HepG2 (cell line): ENCODE data around the gene ASB9. TPM values are rescaled to one million over a fixed set of nuclear protein-coding genes. Genes with fewer than 3 reads are reported as not detected.

Experiments
- ATAC-seq: fragments of 200-7000 bp; cut with Tn5 transposase; 3 replicates; pipeline ENCODE4 v1.9.1; 2020; ENCODE audit warnings: mild to moderate bottlenecking, moderate library complexity
- BruUV-seq: library from RNA; stranded (reverse); fragments of 400-500 nt; replicated peaks from 2 replicates; lab custom pipeline; 2021; lab: Mats Ljungman, UMichigan
- CTCF ChIA-PET: fragments of 300-600 bp; formaldehyde crosslinking; extraction: SDS; loops from one replicate; lab custom pipeline; 2021; ENCODE audit warnings: low total read pairs, inconsistent platforms, low intra/inter-chr PET ratio; lab: Yijun Ruan, JAX
- POLR2A ChIA-PET: fragments of 350-600 bp; sonication (Branson Sonifier 250); formaldehyde crosslinking; loops from one replicate; lab custom pipeline; 2020; ENCODE audit warnings: antibody characterized with exemption, inconsistent platforms; lab: Yijun Ruan, JAX
- DNase-seq: peaks from one replicate; pipeline ENCODE4 v3.0.0-alpha.2; 2015; ENCODE audit warnings: low spot score
- FAIRE-seq: peaks from 3 replicates; lab custom pipeline; 2011; peaks lifted over from hg19 to GRCh38; lab: Jason Lieb, UNC
- H2AFZ ChIP-seq: one replicate; pipeline ENCODE4 v1.6.1; 2011; ENCODE audit warnings: low read length, inconsistent platforms
- H3K27ac ChIP-seq: fragments of 300-600 bp; 3 replicates; pipeline ENCODE4 v1.8.0; 2011; ENCODE audit warnings: mixed run types, mild to moderate bottlenecking, mixed read lengths, low read length, inconsistent platforms; ENCODE audit not compliant: insufficient read depth; ENCODE audit errors: extremely low read length
- H3K27me3 ChIP-seq, 2 experiments: fragments of 200-600 bp in 1 of 2; 2 replicates in 1 of 2; 3 replicates in 1 of 2; pipeline versions ENCODE4 v1.6.0 to v1.8.0; 2011; ENCODE audit warnings: low read length in 2 of 2, mild to moderate bottlenecking in 2 of 2, moderate library complexity in 2 of 2, inconsistent platforms in 1 of 2; ENCODE audit not compliant: insufficient read depth in 2 of 2, control insufficient read depth in 1 of 2
- H3K36me3 ChIP-seq, 2 experiments: fragments of 200-600 bp in 1 of 2; replicated peaks in 1 of 2; 2 replicates in 1 of 2; 3 replicates in 1 of 2; pipeline versions ENCODE4 v1.5.1 to v1.8.0; 2011; ENCODE audit warnings: low read length in 2 of 2, inconsistent platforms in 1 of 2; ENCODE audit not compliant: insufficient read depth in 2 of 2, control insufficient read depth in 1 of 2
- H3K4me1 ChIP-seq: 2 replicates; pipeline ENCODE4 v1.5.1; 2012; ENCODE audit warnings: low read length, inconsistent platforms; ENCODE audit not compliant: insufficient read depth
- H3K4me2 ChIP-seq: 2 replicates; pipeline ENCODE4 v1.6.0; 2011; ENCODE audit warnings: low read depth, low read length, inconsistent platforms
- H3K4me3 ChIP-seq, 3 experiments: fragments of 200-600 bp in 1 of 3; sonication (generic), shearing (Covaris generic) in 1 of 3; replicated peaks in 1 of 3; 2 replicates each; pipeline ENCODE4 v1.5.1; 2011 to 2016; ENCODE audit warnings: low read length in 3 of 3, inconsistent platforms in 2 of 3, low read depth in 2 of 3, mild to moderate bottlenecking in 2 of 3, control low read depth in 1 of 3, mixed read lengths in 1 of 3; ENCODE audit not compliant: insufficient read depth in 1 of 3
- H3K79me2 ChIP-seq: one replicate; pipeline ENCODE4 v1.6.1; 2011; ENCODE audit warnings: low read length, inconsistent platforms; ENCODE audit not compliant: insufficient read depth
- H3K9ac ChIP-seq: 2 replicates; pipeline ENCODE4 v1.6.0; 2011; ENCODE audit warnings: mild to moderate bottlenecking, low read depth, low read length, inconsistent platforms; ENCODE audit not compliant: insufficient read depth
- H3K9me3 ChIP-seq: 2 replicates; pipeline ENCODE4 v1.5.1; 2012; ENCODE audit warnings: mild to moderate bottlenecking, low read length
- H4K20me1 ChIP-seq: 2 replicates; pipeline ENCODE4 v1.6.0; 2011; ENCODE audit warnings: inconsistent platforms, mild to moderate bottlenecking, low read length, moderate library complexity; ENCODE audit not compliant: insufficient read depth
- CREB3 ChIP-seq: sonication (generic); formaldehyde crosslinking; IDR thresholded peaks from 2 replicates; pipeline ENCODE4 v1.5.0; 2020; ENCODE audit warnings: missing genetic modification reagents
- FOXJ3 ChIP-seq: sonication (generic); formaldehyde crosslinking; IDR thresholded peaks from 2 replicates; pipeline ENCODE4 v1.4.0; 2020; ENCODE audit warnings: missing genetic modification reagents, mild to moderate bottlenecking, borderline replicate concordance
- PCBP2 ChIP-seq: fragments of 200-400 bp; formaldehyde crosslinking; optimal IDR thresholded peaks from 2 replicates; pipeline ENCODE3; 2018; ENCODE audit warnings: low read length, low read depth; ENCODE audit not compliant: poor library complexity, severe bottlenecking
- POLR2G ChIP-seq: fragments of 200-400 bp; formaldehyde crosslinking; IDR thresholded peaks from 2 replicates; pipeline ENCODE4 v1.6.1; 2018; ENCODE audit warnings: mild to moderate bottlenecking, low read depth, low read length, moderate library complexity
- TCF12 ChIP-seq, 2 experiments: fragments of 450-650 bp in 1 of 2; sonication (generic) in 1 of 2; formaldehyde crosslinking in 1 of 2; IDR thresholded peaks; 2 replicates each; pipeline versions ENCODE4 v1.6.1 to v1.8.0; 2017 to 2022; ENCODE audit warnings: antibody characterized with exemption in 1 of 2, mild to moderate bottlenecking in 1 of 2, missing genetic modification reagents in 1 of 2, moderate library complexity in 1 of 2
- ZBTB3 ChIP-seq: sonication (generic); formaldehyde crosslinking; IDR thresholded peaks from 2 replicates; pipeline ENCODE4 v1.4.0; 2020; ENCODE audit warnings: low read depth, mild to moderate bottlenecking, moderate library complexity, missing genetic modification reagents, borderline replicate concordance
- ZIK1 ChIP-seq: sonication (generic); formaldehyde crosslinking; IDR thresholded peaks from 2 replicates; pipeline ENCODE4 v1.5.0; 2020; ENCODE audit warnings: mild to moderate bottlenecking, low read depth, missing genetic modification reagents, borderline replicate concordance
- ZNF143 ChIP-seq: sonication (generic); formaldehyde crosslinking; IDR thresholded peaks from 2 replicates; pipeline ENCODE4 v1.4.0; 2020; ENCODE audit warnings: missing genetic modification reagents
- ZNF713 ChIP-seq: sonication (generic); formaldehyde crosslinking; IDR thresholded peaks from 2 replicates; pipeline ENCODE4 v1.4.0; 2020; ENCODE audit warnings: mild to moderate bottlenecking, missing genetic modification reagents
- WGBS: methylation state at CpG from one replicate; pipeline ENCODE4 v1.1.6; 2017; ENCODE audit warnings: low lambda C conversion rate; 5-methylcytosine and 5-hydroxymethylcytosine counted together
- in situ Hi-C: cut with HindIII; loops from 2 replicates; pipeline ENCODE4 v1.10.0; 2017; ENCODE audit warnings: low pct_unique_long_range_greater_than_20kb; ENCODE audit not compliant: extremely low pct_ligation_motif_present
- intact Hi-C: fragments of 100-400 bp; cut with micrococcal nuclease; formaldehyde crosslinking; loops from one replicate; pipeline ENCODE4 v1.10.0; 2022; ENCODE audit not compliant: unreplicated experiment
- polyA plus RNA-seq, 8 experiments: library from polyadenylated mRNA; depleted of rRNA in 3 of 8; stranded (reverse) in 7 of 8; unstranded in 1 of 8; fragments of >200 nt; fragmentation: Illumina TruSeq in 4 of 8; extraction: Trizol in 4 of 8; gene quantifications; 2 replicates each; pipeline versions ENCODE4 v1.2.1 to v1.2.3, GENCODE V29; 2011 to 2016; ENCODE audit warnings: low read depth in 4 of 8, missing spikeins in 1 of 8, mixed read lengths in 1 of 8; ENCODE audit not compliant: insufficient read depth in 1 of 8
- total RNA-seq, 5 experiments: library from RNA; depleted of rRNA; stranded (reverse); fragments of >200 nt; fragmentation: Illumina TruSeq; extraction: Trizol; gene quantifications; 2 replicates each; pipeline ENCODE4 v1.2.3, GENCODE V29; 2016; ENCODE audit warnings: low read depth in 1 of 5
- TF ChIP-seq, protein P1 (sequence below): sonication (generic); formaldehyde crosslinking; IDR thresholded peaks from 2 replicates; pipeline ENCODE4 v1.5.1; 2020; ENCODE audit warnings: missing genetic modification reagents, mild to moderate bottlenecking, borderline replicate concordance
- TF ChIP-seq, protein P2 (sequence below): IDR thresholded peaks from 2 replicates; pipeline ENCODE4 v1.6.1; 2016; ENCODE audit warnings: missing genetic modification reagents, missing compliant biosample characterization

ASB9 gene
- total and polyA plus RNA-seq, 2 of the 13 experiments (the other 11 are each of a cell fraction or from before 2014, with no cell fraction given) = 4.2 to 13.8 TPM

DNA sequence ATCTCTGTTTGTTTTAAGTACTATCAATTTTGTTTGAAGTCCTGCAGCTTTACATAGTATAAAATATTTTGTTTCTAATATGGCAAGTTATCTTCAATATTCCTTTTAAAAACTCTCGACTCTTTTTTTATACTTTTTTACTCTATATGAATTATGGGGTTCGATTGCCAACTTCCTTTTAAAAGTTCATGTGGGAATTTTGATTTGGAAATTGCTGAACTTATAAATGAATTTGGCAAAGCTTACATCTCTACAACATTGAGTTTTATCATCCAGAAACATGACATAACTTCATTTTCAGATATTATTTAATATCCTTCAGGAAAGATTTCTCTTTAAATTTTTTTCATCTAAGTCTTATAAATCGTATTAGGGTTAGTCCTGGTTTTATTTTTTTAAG lies 60.8 kb downstream of the ASB9 start:
- no peaks in the 10 kb centered on the region for H3K4me1 ChIP-seq
- intact Hi-C loops (no loop called here), in situ Hi-C loops (no loop called here)
- FAIRE-seq (no peak), DNase-seq (no peak), ATAC-seq (no peak)
- H2AFZ ChIP-seq = no peak overlapping the region
- ChIA-PET POLR2A (no interaction called here), CTCF (no interaction called here)
- no peaks in the 10 kb centered on the region for H3K27me3 ChIP-seq
- WGBS = 5% methylated on average over 3 of the region's 3 CpGs
- H3K9me3 ChIP-seq = no peaks in the 10 kb centered on the region
- no peak overlapping the region for H3K27ac ChIP-seq
- no peaks in the 10 kb centered on the region for H3K79me2 ChIP-seq
- TF ChIP-seq ZNF143 (CRISPR knock-in tag) (no peak), POLR2G (no peak), TCF12 (IDR thresholded peaks at IDR 0.05) (no peak), TCF12 (CRISPR knock-in tag; IDR thresholded peaks at IDR 0.05) (no peak), PCBP2 (no peak), ZIK1 (CRISPR knock-in tag) (no peak), FOXJ3 (no peak), ZBTB3 (CRISPR knock-in tag) (no peak), ZNF713 (CRISPR knock-in tag) (no peak), CREB3 (CRISPR knock-in tag) (no peak)
- TF ChIP-seq, protein P1, sequence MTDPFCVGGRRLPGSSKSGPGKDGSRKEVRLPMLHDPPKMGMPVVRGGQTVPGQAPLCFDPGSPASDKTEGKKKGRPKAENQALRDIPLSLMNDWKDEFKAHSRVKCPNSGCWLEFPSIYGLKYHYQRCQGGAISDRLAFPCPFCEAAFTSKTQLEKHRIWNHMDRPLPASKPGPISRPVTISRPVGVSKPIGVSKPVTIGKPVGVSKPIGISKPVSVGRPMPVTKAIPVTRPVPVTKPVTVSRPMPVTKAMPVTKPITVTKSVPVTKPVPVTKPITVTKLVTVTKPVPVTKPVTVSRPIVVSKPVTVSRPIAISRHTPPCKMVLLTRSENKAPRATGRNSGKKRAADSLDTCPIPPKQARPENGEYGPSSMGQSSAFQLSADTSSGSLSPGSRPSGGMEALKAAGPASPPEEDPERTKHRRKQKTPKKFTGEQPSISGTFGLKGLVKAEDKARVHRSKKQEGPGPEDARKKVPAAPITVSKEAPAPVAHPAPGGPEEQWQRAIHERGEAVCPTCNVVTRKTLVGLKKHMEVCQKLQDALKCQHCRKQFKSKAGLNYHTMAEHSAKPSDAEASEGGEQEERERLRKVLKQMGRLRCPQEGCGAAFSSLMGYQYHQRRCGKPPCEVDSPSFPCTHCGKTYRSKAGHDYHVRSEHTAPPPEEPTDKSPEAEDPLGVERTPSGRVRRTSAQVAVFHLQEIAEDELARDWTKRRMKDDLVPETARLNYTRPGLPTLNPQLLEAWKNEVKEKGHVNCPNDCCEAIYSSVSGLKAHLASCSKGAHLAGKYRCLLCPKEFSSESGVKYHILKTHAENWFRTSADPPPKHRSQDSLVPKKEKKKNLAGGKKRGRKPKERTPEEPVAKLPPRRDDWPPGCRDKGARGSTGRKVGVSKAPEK = no peak
- TF ChIP-seq, protein P2, sequence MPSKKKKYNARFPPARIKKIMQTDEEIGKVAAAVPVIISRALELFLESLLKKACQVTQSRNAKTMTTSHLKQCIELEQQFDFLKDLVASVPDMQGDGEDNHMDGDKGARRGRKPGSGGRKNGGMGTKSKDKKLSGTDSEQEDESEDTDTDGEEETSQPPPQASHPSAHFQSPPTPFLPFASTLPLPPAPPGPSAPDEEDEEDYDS = no peak
- BruUV-seq = no TSS peak
- H3K4me3 ChIP-seq = no peak overlapping the region
- no peak overlapping the region for H3K9ac ChIP-seq
- no peaks in the 10 kb centered on the region for H4K20me1 ChIP-seq
- H3K4me2 ChIP-seq = no peak overlapping the region
- H3K36me3 ChIP-seq = no peaks in the 10 kb centered on the region
